ENCODE measurements around the gene KRTAP10-8. TPM values are rescaled to one million over a fixed set of nuclear protein-coding genes. Genes with fewer than 3 reads are reported as not detected.

KRTAP10-8 gene
- not detected in 2 replicates for total RNA-seq

DNA sequence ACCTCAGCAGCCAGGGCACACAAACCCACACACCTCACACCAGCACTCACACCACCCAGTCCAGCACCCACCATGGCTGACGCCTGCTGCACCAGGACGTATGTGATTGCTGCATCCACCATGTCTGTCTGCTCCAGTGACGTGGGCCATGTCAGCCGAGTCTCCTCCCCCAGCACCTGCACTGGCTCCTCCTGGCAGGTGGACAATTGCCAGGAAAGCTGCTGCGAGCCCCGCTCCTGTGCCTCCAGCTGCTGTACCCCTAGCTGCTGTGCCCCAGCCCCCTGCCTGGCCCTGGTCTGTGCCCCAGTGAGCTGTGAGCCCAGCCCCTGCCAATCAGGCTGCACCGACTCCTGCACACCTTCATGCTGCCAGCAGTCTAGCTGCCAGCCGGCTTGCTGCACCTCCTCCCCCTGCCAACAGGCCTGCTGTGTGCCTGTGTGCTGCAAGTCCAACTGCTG, at the start of gene KRTAP10-8:
Gene KRTAP10-8 (plus strand): TSS at position 51 of the 458 bp plus-strand sequence. CDS start 22 bp downstream, at position 73.

GRCh38 chr21:44573630-44574456, 38.0 kb upstream of the KRTAP10-8 start, which contains the start of gene KRTAP10-4:
TSS of gene KRTAP10-4 (plus strand) at chr21:44573729. CDS start at chr21:44573759, 30 bp downstream.

DNA sequence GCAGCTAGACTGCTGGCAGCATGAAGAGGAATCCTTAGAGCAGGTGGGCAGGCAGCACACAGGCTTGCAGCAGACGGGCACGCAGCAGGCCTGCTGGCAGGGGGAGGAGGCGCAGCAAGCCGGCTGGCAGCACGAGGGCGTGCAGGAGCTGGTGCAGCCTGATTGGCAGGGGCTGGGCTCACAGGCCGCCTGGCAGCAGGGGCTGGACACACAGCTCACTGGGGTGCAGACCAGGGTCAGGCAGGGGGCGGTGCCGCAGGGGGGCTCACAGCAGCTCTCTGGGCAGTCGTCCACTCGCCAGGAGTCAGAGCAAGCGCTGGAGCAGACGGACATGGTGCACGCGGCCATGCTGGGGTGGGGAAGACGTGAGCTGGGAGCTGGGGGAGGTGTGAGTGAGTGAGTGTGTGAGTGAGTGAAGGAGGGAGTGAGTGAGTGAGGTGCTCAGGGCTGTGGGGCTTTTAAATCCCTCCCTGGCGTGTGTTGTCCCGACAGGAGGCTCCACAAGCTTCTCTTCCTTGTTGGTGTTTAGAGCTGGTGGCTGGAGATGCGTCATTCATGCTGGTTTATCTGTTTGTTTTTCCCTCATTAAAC, 31.6 kb upstream of the KRTAP10-8 start, which contains the start of gene KRTAP10-5:
Gene KRTAP10-5 (minus strand): TSS at position 374 of the 591 bp plus-strand sequence. CDS start 26 bp downstream, at position 348.

DNA sequence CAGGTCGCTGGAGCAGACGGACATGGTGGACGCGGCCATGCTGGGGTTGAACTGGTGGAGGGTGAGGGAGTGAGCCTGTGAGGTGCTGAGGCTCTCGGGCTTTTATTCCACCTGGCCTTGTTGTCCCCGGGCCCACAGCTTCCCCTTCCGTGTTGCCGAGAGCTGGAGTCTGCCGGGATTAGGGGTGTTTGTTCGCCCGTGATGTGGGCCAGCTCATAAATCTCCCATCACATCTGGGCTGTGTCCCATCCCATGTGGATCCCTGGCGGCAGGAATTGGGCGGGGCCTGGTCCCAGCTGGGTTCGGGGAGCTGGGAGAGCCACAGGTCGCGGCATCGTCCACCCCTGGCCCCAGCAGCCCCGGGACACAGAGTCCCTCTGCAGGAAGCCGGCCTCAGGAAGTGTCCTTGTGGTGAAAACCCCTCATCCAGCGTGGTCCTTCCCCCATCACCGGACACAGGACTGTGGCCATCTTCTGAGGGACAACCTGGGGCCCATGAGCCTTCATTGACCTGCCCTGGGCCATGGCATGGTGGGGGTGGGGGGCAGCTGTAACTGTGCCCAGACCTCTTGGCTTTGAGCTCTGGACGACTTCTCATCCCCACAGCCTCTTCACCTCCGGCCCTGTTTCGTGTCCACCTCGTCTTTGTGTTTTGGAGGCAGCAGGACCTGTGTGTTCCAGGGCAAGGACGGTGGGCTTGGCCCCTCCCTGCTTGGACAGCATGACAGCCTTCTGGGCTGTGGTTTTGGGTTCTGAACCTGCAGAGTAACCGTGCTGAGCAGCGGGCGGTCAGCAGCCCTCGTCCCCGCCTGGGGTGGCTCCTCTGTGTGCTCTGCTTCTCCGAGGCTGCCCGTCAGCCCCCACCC, 19.2 kb upstream of the KRTAP10-8 start, which contains the start of gene KRTAP10-6:
Gene KRTAP10-6 (minus strand): TSS at position 60 of the 866 bp plus-strand sequence. CDS start 21 bp downstream, at position 39.

GRCh38 chr21:44600118-44600978, 11.5 kb upstream of the KRTAP10-8 start, which contains the start of gene KRTAP10-7:
TSS of gene KRTAP10-7 (plus strand) at chr21:44600597. CDS start at chr21:44600622, 25 bp downstream.

GRCh38 chr21:44626673-44627143, 14.8 kb downstream of the KRTAP10-8 start, which contains the start of gene KRTAP10-9:
TSS of gene KRTAP10-9 (plus strand) at chr21:44627093. CDS start at chr21:44627172, 79 bp downstream.

DNA sequence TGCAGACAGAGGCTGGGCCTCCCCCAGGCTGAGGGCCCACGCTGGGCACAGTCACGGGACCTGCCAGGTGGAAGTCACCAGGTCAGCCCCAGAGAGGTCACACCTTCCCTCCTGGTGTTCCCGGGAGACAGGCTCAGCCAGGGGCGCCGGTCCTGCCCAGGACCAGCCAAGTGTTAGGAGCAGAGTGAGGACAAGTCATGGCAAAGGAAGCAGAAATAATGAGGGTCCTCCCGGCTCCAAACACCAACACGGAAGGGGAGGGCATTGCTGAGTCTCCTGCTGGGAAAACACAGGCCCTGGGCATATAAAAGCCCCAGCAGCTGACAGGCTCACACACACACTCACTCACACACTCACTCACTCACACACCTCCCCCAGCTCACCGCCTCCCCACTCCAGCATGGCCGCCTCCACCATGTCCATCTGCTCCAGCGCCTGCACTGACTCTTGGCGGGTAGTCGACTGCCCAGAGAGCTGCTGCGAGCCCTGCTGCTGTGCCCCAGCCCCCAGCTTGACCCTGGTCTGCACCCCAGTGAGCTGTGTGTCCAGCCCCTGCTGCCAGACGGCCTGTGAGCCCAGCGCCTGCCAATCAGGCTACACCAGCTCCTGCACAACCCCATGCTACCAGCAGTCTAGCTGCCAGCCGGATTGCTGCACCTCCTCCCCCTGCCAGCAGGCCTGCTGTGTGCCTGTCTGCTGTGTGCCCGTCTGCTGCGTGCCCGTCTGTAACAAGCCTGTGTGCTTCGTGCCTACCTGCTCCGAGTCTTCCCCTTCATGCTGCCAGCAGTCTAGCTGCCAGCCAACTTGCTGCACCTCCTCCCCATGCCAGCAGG, 25.4 kb downstream of the KRTAP10-8 start, which contains the start of gene KRTAP10-10:
Gene KRTAP10-10 (plus strand): TSS at position 339 of the 833 bp plus-strand sequence. CDS start 62 bp downstream, at position 401.

DNA sequence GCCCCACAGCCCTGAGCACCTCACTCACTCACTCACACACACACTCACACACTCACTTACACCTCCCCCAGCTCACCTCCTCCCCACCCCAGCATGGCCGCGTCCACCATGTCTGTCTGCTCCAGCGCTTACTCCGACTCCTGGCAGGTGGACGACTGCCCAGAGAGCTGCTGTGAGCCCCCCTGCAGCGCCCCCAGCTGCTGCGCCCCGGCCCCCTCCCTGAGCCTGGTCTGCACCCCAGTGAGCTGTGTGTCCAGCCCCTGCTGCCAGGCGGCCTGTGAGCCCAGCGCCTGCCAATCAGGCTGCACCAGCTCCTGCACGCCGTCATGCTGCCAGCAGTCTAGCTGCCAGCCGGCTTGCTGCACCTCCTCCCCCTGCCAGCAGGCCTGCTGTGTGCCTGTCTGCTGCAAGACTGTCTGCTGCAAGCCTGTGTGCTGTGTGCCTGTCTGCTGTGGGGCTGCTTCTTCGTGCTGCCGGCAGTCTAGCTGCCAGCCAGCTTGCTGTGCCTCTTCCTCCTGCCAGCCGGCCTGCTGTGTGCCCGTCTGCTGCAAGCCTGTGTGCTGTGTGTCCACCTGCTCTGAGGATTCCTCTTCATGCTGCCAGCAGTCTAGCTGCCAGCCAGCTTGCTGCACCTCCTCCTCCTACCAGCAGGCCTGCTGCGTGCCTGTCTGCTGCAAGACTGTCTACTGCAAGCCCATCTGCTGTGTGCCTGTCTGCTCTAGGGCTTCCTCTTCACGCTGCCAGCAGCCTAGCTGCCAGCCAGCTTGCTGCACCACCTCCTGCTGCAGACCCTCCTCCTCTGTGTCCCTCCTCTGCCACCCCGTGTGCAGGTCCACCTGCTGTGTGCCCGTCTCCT, 34.7 kb downstream of the KRTAP10-8 start, which contains the start of gene KRTAP10-11:
Gene KRTAP10-11 (plus strand): TSS at position 49 of the 856 bp plus-strand sequence. CDS start 45 bp downstream, at position 94.

DNA sequence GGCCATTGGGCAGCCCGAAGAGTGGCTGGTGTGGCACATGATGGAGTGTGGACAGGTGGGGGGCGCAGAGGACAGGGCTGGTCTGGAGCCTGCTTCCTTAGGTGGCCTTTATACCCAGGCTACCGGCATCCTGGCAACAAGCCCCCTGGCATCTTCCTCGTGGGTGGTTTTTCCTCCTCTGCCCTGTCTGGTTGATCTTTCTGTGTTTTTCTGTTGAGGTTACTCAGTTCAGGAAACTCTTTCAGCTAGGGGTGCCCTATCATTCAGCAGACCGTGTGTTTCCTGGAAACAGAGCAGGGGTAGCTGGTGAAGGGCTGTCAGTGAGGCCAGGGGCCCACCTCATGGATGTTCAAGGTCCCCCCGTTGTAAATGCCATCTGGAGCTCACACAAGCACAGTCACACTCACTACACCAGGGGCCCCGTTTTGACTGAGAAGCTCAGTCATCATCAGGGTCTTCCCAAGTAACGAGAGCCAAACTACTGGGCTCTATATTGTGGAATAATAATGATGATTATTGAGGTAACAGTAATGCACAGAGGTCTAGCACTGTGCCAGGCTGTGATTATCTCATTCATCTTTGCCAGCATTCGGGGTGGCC, 42.8 kb downstream of the KRTAP10-8 start, which contains the start of gene KRTAP12-4:
Gene KRTAP12-4 (minus strand): TSS at position 84 of the 600 bp plus-strand sequence. CDS start 45 bp downstream, at position 39.

DNA sequence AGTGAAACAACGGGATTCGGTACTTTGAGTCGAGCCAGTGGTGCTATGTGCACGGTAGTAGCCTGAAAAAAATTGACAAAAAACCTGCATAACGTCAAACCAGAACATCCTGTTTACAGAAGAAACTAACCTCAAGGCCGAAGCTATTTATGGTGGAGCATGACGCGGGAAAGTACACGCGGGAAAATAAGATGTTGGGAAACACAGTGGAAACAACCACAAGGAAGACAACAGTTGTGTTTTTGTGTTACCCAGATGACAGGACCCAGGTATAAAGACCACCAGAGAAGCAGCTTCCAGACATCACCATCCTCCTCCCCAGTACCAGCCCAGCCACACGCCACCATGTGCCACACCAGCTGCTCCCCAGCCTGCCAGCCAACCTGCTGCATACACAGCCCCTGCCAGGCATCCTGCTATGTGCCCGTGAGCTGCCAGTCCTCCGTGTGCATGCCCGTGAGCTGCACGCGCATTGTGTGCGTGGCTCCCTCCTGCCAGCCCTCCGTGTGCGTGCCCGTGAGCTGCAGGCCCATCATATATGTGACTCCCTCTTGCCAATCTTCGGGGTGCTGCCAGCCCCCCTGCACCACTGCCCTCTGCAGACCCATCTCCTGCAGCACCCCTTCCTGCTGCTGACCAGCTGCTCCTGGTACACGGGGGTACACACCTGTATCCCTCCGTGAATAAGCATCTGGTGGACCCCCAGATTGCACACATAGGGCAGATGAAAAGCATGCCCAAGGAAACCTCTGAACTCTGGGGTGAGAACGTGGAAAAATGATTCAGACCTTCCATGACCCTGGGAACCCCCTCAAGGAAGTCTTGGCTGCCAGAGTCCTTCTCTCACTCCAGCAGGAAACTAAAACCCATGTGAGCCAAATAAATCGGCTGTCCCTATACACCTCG, 46.0 kb downstream of the KRTAP10-8 start, which contains the start of gene KRTAP12-3:
Gene KRTAP12-3 (plus strand): TSS at position 298 of the 906 bp plus-strand sequence. CDS start 48 bp downstream, at position 346.

Other genes starting within 250 kb of the KRTAP10-8 start
- gene LRRC3, start 156.6 kb upstream of the KRTAP10-8 start, total RNA-seq = 3.6 and 3.7 TPM in 2 replicates
- gene KRTAP10-1, start 71.9 kb upstream of the KRTAP10-8 start, total RNA-seq = not detected in 2 replicates
- gene KRTAP10-2, start 60.6 kb upstream of the KRTAP10-8 start, total RNA-seq = not detected in 2 replicates
- not detected in 2 replicates for gene KRTAP10-3, start 53.3 kb upstream of the KRTAP10-8 start, total RNA-seq
- not detected in 2 replicates for gene KRTAP10-4, start 38.4 kb upstream of the KRTAP10-8 start, total RNA-seq
- gene KRTAP10-5, start 31.5 kb upstream of the KRTAP10-8 start, total RNA-seq = not detected in 2 replicates
- not detected in 2 replicates for gene KRTAP10-6, start 19.6 kb upstream of the KRTAP10-8 start, total RNA-seq
- not detected in 2 replicates for gene KRTAP10-7, start 11.5 kb upstream of the KRTAP10-8 start, total RNA-seq
- gene KRTAP10-9, start 15.0 kb downstream of the KRTAP10-8 start, total RNA-seq = not detected in 2 replicates
- gene KRTAP10-10, start 25.3 kb downstream of the KRTAP10-8 start, total RNA-seq = not detected in 2 replicates
- not detected in 2 replicates for gene KRTAP10-11, start 34.3 kb downstream of the KRTAP10-8 start, total RNA-seq
- not detected in 2 replicates for gene KRTAP12-4, start 42.6 kb downstream of the KRTAP10-8 start, total RNA-seq
- gene KRTAP12-3, start 45.9 kb downstream of the KRTAP10-8 start, total RNA-seq = not detected in 2 replicates
- gene KRTAP12-2, start 54.8 kb downstream of the KRTAP10-8 start, total RNA-seq = not detected in 2 replicates
- not detected in 2 replicates for gene KRTAP12-1, start 70.1 kb downstream of the KRTAP10-8 start, total RNA-seq
- gene KRTAP10-12, start 85.1 kb downstream of the KRTAP10-8 start, total RNA-seq = not detected in 2 replicates
- not detected in 2 replicates for gene TSPEAR, start 99.5 kb downstream of the KRTAP10-8 start, total RNA-seq
- 33.4 and 43.9 TPM in 2 replicates for gene UBE2G2, start 189.7 kb downstream of the KRTAP10-8 start, total RNA-seq
- gene SUMO3, start 206.0 kb downstream of the KRTAP10-8 start, total RNA-seq = 59.6 and 64.6 TPM in 2 replicates

All from cardiac atrium fibroblast (primary cell).